HCT116 (cell line): ENCODE results near the gene OR6T1. TPM values are rescaled to one million over a fixed set of nuclear protein-coding genes. Genes with fewer than 3 reads are reported as not detected.

Experiments
- ATAC-seq: fragments of 200-7000 bp; cut with Tn5 transposase; 2 replicates; pipeline ENCODE4 v1.9.1; 2020; ENCODE audit warnings: mild to moderate bottlenecking, moderate library complexity
- BruUV-seq: library from RNA; stranded (reverse); fragments of 400-500 nt; replicated peaks from 2 replicates; lab custom pipeline; 2021; lab: Mats Ljungman, UMichigan
- CTCF ChIA-PET: fragments of 300-600 bp; sonication (Branson Sonifier 250); formaldehyde crosslinking; loops from one replicate; lab custom pipeline; 2021; ENCODE audit warnings: antibody characterized with exemption; lab: Charles Lee
- POLR2A ChIA-PET: fragments of 300-600, 350-600 bp; sonication (Branson Sonifier 250); formaldehyde crosslinking; loops from one replicate; lab custom pipeline; 2021; ENCODE audit warnings: antibody characterized with exemption; lab: Charles Lee
- RAD21 ChIA-PET, 2 experiments: fragments of 300-600 bp; sonication (Branson Sonifier 250); formaldehyde crosslinking; loops; one replicate each; lab custom pipeline; 2023; ENCODE audit warnings: low total read pairs in 2 of 2; ENCODE audit not compliant: uncharacterized antibody in 2 of 2, unreplicated experiment in 2 of 2, low non-redundant PET in 1 of 2; lab: Charles Lee
- DNase-seq: peaks from one replicate; pipeline ENCODE4 v3.0.0-alpha.2; 2010; ENCODE audit warnings: low read depth, low spot score
- H2AFZ ChIP-seq: fragments of 200-600 bp; shearing (Covaris generic), sonication (generic); 2 replicates; pipeline ENCODE4 v1.6.1; 2017; ENCODE audit warnings: low read depth, mixed run types, mixed read lengths, antibody characterized with exemption, low read length; ENCODE audit not compliant: poor library complexity, severe bottlenecking
- H3K27ac ChIP-seq: 2 replicates; pipeline ENCODE4 v1.5.1; 2012; ENCODE audit warnings: low read depth, low read length
- H3K27me3 ChIP-seq: fragments of 200-600 bp; sonication (generic); 2 replicates; pipeline ENCODE4 v1.6.1; 2016; ENCODE audit warnings: mixed run types, low read length, mixed read lengths; ENCODE audit not compliant: insufficient read depth
- H3K36me3 ChIP-seq, 2 experiments: fragments of 200-500 bp in 1 of 2; fragments of 200-600 bp in 1 of 2; sonication (Bioruptor generic) in 1 of 2; sonication (generic) in 1 of 2; 2 replicates each; pipeline versions ENCODE4 v1.5.1 to v1.6.1; 2014 to 2016; ENCODE audit warnings: low read length in 2 of 2, inconsistent platforms in 1 of 2, mixed read lengths in 1 of 2, mixed run types in 1 of 2; ENCODE audit not compliant: insufficient read depth in 2 of 2, control insufficient read depth in 1 of 2
- H3K4me1 ChIP-seq, 2 experiments: fragments of 200-600 bp in 1 of 2; sonication (generic) in 1 of 2; 2 replicates each; pipeline versions ENCODE4 v1.5.1 to v1.6.1; 2012 to 2017; ENCODE audit warnings: low read length in 2 of 2, inconsistent platforms in 1 of 2, mild to moderate bottlenecking in 1 of 2, mixed read lengths in 1 of 2, mixed run types in 1 of 2, moderate library complexity in 1 of 2; ENCODE audit not compliant: insufficient read depth in 2 of 2, control insufficient read depth in 1 of 2
- H3K4me2 ChIP-seq: fragments of 200-600 bp; sonication (generic); 2 replicates; pipeline ENCODE4 v1.6.1; 2017; ENCODE audit warnings: mixed run types, low read length, mixed read lengths
- H3K4me3 ChIP-seq, 2 experiments: fragments of 200-600 bp in 1 of 2; sonication (generic) in 1 of 2; replicated peaks in 1 of 2; 2 replicates each; pipeline ENCODE4 v1.5.1; 2011 to 2016; ENCODE audit warnings: low read length in 2 of 2, control low read depth in 1 of 2, low read depth in 1 of 2, mild to moderate bottlenecking in 1 of 2, mixed read lengths in 1 of 2, mixed run types in 1 of 2
- H3K79me2 ChIP-seq: fragments of 200-600 bp; sonication (generic); 2 replicates; pipeline ENCODE4 v1.6.1; 2017; ENCODE audit warnings: mild to moderate bottlenecking, mixed run types, low read length, moderate library complexity, mixed read lengths; ENCODE audit not compliant: insufficient read depth
- H3K9ac ChIP-seq: fragments of 200-600 bp; sonication (generic); 2 replicates; pipeline ENCODE4 v1.6.1; 2016; ENCODE audit warnings: low read length, mixed read lengths
- H3K9me2 ChIP-seq: fragments of 200-600 bp; sonication (generic), shearing (Covaris generic); 2 replicates; pipeline ENCODE4 v1.6.1; 2017; ENCODE audit warnings: mixed run types, mild to moderate bottlenecking, moderate library complexity; ENCODE audit not compliant: insufficient read depth
- H3K9me3 ChIP-seq, 2 experiments: fragments of 200-500 bp in 1 of 2; fragments of 200-600 bp in 1 of 2; sonication (Bioruptor generic) in 1 of 2; sonication (generic) in 1 of 2; 2 replicates each; pipeline ENCODE4 v1.6.1; 2014 to 2017; ENCODE audit warnings: low read length in 2 of 2, mixed read lengths in 2 of 2, inconsistent platforms in 1 of 2, low read depth in 1 of 2, mild to moderate bottlenecking in 1 of 2, mixed run types in 1 of 2, moderate library complexity in 1 of 2; ENCODE audit not compliant: control insufficient read depth in 1 of 2, insufficient read depth in 1 of 2
- H4K20me1 ChIP-seq: fragments of 200-600 bp; sonication (generic), shearing (Covaris generic); 2 replicates; pipeline ENCODE4 v1.6.1; 2017; ENCODE audit warnings: mixed run types, mild to moderate bottlenecking, moderate library complexity; ENCODE audit not compliant: insufficient read depth
- CBX3 ChIP-seq: IDR thresholded peaks from 2 replicates; pipeline ENCODE4 v1.6.1; 2012; ENCODE audit warnings: low read depth
- EGR1 ChIP-seq: IDR thresholded peaks from 2 replicates; pipeline ENCODE4 v1.6.1; 2012; ENCODE audit warnings: low read depth
- ELF1 ChIP-seq: IDR thresholded peaks from 2 replicates; pipeline ENCODE4 v1.6.1; 2012; ENCODE audit warnings: low read depth, borderline replicate concordance
- FOSL1 ChIP-seq: IDR thresholded peaks from 2 replicates; pipeline ENCODE4 v1.6.1; 2012; ENCODE audit warnings: low read depth
- POLR2A ChIP-seq: IDR thresholded peaks from 2 replicates; pipeline ENCODE4 v1.7.0; 2011; ENCODE audit warnings: borderline replicate concordance; ENCODE audit not compliant: insufficient read depth, insufficient read length; ENCODE audit errors: extremely low read depth
- POLR2AphosphoS5 ChIP-seq: IDR thresholded peaks from 2 replicates; pipeline ENCODE4 v1.6.1; 2011; ENCODE audit warnings: mild to moderate bottlenecking, low read depth, low read length, moderate library complexity
- SP1 ChIP-seq: IDR thresholded peaks from 2 replicates; pipeline ENCODE4 v1.6.1; 2012; ENCODE audit warnings: low read depth
- SRF ChIP-seq: IDR thresholded peaks from 2 replicates; pipeline ENCODE4 v1.6.1; 2012; ENCODE audit warnings: low read depth
- YY1 ChIP-seq: IDR thresholded peaks from 2 replicates; pipeline ENCODE4 v1.6.1; 2011; ENCODE audit warnings: low read length, low read depth, moderate library complexity, mild to moderate bottlenecking; ENCODE audit not compliant: insufficient replicate concordance; ENCODE audit errors: extremely low read depth
- ZNF274 ChIP-seq: fragments of 200-500 bp; sonication (Bioruptor generic); IDR thresholded peaks from 2 replicates; pipeline ENCODE4 v1.6.1; 2014; ENCODE audit warnings: mild to moderate bottlenecking, low read depth, low read length, inconsistent platforms
- intact Hi-C: fragments of 100-400 bp; cut with micrococcal nuclease; formaldehyde crosslinking; loops from 2 replicates; pipeline ENCODE4 v1.10.0; 2022
- total RNA-seq: library from RNA; stranded (reverse); gene quantifications from one replicate; pipeline ENCODE4 v1.2.1, GENCODE V29; 2021; ENCODE audit not compliant: unreplicated experiment
- TF ChIP-seq, protein P1 (sequence below): IDR thresholded peaks from 2 replicates; pipeline ENCODE4 v1.6.1; 2012
- TF ChIP-seq, protein P2 (sequence below), 3 experiments: fragments of 200-600 bp in 1 of 3; sonication (generic) in 1 of 3; IDR thresholded peaks in 2 of 3; conservative IDR thresholded peaks in 1 of 3; 2 replicates each; pipeline ENCODE4 v1.5.1; 2012 to 2017; ENCODE audit warnings: low read depth in 2 of 3, low read length in 2 of 3, antibody characterized with exemption in 1 of 3, borderline replicate concordance in 1 of 3, control low read depth in 1 of 3, mild to moderate bottlenecking in 1 of 3, mixed read lengths in 1 of 3, mixed run types in 1 of 3, moderate library complexity in 1 of 3; ENCODE audit not compliant: insufficient read depth in 1 of 3
- TF ChIP-seq, protein P3 (sequence below): IDR thresholded peaks from 2 replicates; pipeline ENCODE4 v1.6.1; 2012; ENCODE audit warnings: low read depth
- TF ChIP-seq, protein P4 (sequence below): IDR thresholded peaks from 2 replicates; pipeline ENCODE4 v1.6.1; 2012

The OR6T1 gene
- total RNA-seq, 1 experiment from 2014 or later = not detected

DNA sequence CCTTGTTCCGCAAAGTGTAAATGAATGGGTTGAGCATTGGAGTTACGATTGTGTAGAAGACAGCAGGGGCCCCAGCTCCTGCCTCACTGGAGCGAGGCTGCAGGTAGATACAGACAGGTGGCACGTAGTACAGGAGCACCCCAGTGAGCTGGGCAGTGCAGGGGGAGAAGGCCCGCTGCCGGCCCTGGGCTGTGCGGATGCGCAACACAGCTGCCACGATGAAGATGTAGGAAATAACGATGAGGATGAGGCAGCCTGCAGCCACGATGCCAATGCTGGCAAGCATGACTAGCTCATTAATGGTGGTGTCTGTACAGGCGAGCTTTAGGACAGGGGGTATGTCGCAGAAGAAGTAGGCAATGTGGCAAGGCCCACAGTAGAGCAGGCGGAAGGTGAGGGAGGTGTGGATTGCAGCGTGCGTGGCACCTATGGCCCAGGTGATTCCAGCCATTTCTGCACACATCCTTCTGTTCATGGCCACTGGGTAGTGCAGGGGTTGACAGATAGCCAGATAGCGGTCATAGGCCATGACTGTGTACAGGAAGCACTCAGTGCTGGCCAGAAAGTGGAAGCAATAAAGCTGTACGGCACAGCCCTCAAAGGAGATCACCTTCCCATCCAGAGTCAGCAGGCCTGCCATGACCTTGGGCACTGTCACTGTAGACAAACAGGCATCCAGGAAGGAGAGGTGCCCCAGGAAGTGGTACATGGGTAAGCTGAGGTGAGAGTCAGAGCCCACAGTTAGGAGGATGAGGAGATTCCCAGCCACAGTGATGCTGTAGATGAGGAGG is 33.3 kb upstream of the OR6T1 start:
- ChIA-PET CTCF (no interaction called here), POLR2A (no interaction called here), RAD21 (no interaction called here)
- no peak for DNase-seq
- Histone ChIP-seq H3K27ac (no peak overlapping the region), H3K79me2 (no peaks in the 10 kb centered on the region), H2AFZ (no peak overlapping the region), H3K9me2 (no peaks in the 10 kb centered on the region), H3K4me1 (no peaks in the 10 kb centered on the region), H3K36me3 (no peaks in the 10 kb centered on the region), H4K20me1 (no peaks in the 10 kb centered on the region), H3K4me2 (no peak overlapping the region), H3K4me3 (no peak overlapping the region), H3K9me3 (no peaks in the 10 kb centered on the region), H3K27me3 (no peaks in the 10 kb centered on the region), H3K9ac (no peak overlapping the region)
- no TSS peak for BruUV-seq
- no peak for ATAC-seq
- intact Hi-C loops = no loop called here
- no peak for TF ChIP-seq SRF
- no peak for TF ChIP-seq FOSL1
- TF ChIP-seq POLR2AphosphoS5 = no peak
- TF ChIP-seq CBX3 = no peak
- no peak for TF ChIP-seq ELF1
- TF ChIP-seq, protein P1, sequence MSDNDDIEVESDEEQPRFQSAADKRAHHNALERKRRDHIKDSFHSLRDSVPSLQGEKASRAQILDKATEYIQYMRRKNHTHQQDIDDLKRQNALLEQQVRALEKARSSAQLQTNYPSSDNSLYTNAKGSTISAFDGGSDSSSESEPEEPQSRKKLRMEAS = no peak
- no peak for TF ChIP-seq SP1
- TF ChIP-seq, protein P2, sequence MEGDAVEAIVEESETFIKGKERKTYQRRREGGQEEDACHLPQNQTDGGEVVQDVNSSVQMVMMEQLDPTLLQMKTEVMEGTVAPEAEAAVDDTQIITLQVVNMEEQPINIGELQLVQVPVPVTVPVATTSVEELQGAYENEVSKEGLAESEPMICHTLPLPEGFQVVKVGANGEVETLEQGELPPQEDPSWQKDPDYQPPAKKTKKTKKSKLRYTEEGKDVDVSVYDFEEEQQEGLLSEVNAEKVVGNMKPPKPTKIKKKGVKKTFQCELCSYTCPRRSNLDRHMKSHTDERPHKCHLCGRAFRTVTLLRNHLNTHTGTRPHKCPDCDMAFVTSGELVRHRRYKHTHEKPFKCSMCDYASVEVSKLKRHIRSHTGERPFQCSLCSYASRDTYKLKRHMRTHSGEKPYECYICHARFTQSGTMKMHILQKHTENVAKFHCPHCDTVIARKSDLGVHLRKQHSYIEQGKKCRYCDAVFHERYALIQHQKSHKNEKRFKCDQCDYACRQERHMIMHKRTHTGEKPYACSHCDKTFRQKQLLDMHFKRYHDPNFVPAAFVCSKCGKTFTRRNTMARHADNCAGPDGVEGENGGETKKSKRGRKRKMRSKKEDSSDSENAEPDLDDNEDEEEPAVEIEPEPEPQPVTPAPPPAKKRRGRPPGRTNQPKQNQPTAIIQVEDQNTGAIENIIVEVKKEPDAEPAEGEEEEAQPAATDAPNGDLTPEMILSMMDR (IDR thresholded peaks at IDR 0.05 in 2 of 3, conservative IDR thresholded peaks at IDR 0.05 in 1 of 3; ENCODE audit: borderline replicate concordance in 1 of 3, insufficient read depth in 1 of 3, low read depth in 2 of 3, low read length in 2 of 3) = no peak
- no peak for TF ChIP-seq EGR1
- no peak for TF ChIP-seq POLR2A
- no peak for TF ChIP-seq YY1
- no peak for TF ChIP-seq ZNF274
- TF ChIP-seq, protein P3, sequence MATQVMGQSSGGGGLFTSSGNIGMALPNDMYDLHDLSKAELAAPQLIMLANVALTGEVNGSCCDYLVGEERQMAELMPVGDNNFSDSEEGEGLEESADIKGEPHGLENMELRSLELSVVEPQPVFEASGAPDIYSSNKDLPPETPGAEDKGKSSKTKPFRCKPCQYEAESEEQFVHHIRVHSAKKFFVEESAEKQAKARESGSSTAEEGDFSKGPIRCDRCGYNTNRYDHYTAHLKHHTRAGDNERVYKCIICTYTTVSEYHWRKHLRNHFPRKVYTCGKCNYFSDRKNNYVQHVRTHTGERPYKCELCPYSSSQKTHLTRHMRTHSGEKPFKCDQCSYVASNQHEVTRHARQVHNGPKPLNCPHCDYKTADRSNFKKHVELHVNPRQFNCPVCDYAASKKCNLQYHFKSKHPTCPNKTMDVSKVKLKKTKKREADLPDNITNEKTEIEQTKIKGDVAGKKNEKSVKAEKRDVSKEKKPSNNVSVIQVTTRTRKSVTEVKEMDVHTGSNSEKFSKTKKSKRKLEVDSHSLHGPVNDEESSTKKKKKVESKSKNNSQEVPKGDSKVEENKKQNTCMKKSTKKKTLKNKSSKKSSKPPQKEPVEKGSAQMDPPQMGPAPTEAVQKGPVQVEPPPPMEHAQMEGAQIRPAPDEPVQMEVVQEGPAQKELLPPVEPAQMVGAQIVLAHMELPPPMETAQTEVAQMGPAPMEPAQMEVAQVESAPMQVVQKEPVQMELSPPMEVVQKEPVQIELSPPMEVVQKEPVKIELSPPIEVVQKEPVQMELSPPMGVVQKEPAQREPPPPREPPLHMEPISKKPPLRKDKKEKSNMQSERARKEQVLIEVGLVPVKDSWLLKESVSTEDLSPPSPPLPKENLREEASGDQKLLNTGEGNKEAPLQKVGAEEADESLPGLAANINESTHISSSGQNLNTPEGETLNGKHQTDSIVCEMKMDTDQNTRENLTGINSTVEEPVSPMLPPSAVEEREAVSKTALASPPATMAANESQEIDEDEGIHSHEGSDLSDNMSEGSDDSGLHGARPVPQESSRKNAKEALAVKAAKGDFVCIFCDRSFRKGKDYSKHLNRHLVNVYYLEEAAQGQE = no peak
- TF ChIP-seq, protein P4, sequence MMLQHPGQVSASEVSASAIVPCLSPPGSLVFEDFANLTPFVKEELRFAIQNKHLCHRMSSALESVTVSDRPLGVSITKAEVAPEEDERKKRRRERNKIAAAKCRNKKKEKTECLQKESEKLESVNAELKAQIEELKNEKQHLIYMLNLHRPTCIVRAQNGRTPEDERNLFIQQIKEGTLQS = no peak
